Activated CD4-positive, alpha-beta T cell treated with anti-CD3 and anti-CD28 coated beads for 1 hour (primary cell): ENCODE measurements around the gene GNG3.
"Not testable (repeated sequence)": the region's sequence is repeated elsewhere in the genome, so short reads cannot be mapped to it uniquely, and the experiment has no call there.

ENCODE experiments used
- DNase-seq: peaks from one replicate; pipeline ENCODE4 v3.0.0-alpha.2; 2020

GNG3 gene

DNA sequence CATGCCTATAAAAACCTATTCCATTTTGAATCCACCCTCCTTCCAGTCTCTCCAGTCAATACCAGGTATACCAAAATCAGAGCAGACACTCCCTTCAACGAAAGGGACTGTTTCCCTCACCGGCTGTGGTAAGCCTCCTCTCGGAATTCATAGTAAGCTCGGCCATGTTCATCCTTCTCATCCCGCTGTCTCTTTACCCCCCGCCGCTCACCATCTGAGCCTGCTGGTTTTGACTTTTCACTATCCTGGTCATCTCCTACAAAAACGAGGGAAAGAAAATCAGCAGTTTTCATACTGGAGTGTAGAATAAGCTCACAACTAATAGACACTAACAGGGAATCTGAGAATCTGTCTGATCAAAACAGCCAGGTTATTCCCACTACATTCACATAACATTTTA lies 16.7 kb downstream of the GNG3 start:
- DNase-seq = no peak

DNA sequence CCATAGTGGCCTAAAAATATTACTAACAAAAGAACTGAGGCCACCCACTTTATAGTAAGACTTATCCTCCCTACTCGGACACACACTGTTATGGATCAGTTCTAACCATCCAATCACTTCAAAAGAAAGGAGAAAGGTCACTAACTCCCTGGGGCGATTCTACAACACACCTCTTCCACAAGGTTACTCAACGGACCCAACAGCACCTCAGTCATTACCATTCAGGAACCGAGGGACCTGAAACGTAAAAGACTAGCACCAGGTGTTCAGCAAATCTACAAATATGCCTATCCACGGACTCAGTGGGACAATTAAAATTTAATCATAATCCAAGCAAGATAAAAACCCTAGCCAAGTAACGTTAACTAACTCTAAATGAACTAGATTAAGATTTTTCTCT lies 18.2 kb downstream of the GNG3 start:
- no peak for DNase-seq

DNA sequence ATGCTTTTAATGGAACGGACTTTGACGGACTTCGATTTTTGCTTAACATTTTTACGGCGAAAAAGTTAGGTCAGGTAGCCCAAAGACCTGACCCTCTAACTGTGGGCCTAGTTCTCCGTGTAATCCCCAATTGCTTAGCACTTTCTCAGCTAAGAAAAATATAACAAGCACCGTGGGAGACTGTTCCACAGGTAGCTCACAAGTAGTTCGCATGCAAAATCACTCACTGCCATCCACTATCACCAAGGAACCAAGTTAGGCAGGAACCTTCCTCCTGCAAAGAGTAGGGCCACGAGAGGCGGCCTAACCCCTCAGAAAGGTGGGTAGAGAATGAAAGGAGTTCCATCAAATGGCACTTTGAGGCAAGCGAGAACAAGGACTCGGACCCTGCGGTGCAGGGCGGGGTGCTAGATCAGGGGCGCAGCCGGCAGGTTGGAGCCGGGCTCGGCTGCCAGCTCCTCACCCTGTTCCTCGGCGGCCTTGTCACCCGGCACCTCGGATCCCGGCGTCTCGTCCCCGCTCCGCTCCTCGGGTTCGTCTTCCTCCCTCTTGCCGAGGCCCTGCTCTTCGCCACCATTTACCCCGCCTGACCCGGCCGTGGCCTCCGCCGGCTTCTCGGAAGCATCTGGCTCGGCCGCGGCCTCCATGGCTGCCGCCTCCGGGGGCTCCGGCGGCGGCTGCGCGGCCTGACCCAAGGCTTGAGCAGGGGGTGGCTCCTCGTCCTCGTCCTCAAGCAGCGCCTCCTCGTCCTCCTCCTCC lies 18.9 kb downstream of the GNG3 start:
- peak; percentile 19 for DNase-seq

DNA sequence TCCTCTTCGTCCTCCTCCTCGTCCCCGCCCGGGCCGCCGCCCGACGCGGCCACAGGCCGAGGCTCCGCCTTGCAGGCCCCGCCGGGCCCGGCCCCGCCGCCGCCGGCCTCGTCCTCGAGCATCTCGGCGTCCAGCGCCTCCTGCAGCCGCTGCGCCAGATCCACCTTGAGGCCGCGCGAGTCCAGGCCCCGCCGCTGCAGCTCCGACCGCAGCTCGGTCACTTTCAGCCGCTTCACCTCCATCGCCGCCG lies 19.4 kb downstream of the GNG3 start:
- no peak for DNase-seq

DNA sequence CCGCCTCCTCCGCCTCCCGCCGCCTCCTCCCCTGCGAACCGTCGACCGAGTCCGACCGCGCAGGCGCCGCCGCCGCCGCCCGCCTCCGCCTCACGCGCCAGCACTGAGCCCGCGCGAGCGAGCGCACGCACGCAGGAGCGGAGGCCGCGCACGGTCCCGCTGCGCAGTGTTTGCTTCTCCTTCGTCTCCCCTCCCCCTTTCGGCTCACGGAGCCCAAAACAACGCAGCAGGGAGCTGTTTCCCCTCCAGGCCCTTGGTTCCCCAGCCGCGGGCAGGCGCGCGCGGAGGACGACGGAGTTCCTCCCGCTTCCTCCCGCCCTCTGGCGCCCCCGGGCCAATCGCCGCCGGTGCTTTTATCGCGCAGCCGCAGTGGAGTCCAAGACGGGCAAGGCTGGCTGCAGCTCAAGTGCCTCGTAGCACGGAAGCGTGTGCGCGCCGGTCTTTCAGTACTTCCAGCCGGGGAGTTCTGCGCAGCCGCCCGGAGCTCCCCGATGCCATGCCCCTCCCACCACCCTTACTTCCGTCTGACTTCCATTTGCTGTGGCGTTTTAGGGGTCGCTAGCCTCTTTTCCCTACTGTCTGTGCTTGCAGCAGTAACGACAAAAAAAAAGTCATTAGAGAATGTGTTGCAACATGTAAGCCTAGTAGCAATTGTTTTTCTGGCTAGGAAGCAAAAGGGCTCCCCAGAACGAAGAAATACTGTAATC lies 19.8 kb downstream of the GNG3 start, which contains the start of gene HNRNPUL2:
Gene HNRNPUL2 (minus strand): TSS at position 293 of the 707 bp plus-strand sequence. CDS start 301 bp downstream, outside the sequence.
- DNase-seq = peak; percentile 98

DNA sequence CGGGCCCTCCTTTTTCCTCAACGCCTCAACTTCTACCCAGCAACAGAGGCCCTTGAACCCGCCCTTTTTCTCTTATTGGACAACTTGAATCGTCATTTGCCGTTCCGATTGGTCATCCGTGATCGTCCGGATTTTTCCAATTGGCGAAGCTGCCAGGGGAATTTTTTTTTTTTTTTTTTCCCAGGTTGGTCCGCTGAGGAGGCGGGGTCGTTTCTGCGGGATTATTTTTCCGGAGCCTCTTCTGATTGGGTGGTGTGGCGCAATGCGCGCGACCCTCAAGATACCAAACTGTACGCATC lies 20.3 kb downstream of the GNG3 start:
- peak; percentile 68 for DNase-seq

DNA sequence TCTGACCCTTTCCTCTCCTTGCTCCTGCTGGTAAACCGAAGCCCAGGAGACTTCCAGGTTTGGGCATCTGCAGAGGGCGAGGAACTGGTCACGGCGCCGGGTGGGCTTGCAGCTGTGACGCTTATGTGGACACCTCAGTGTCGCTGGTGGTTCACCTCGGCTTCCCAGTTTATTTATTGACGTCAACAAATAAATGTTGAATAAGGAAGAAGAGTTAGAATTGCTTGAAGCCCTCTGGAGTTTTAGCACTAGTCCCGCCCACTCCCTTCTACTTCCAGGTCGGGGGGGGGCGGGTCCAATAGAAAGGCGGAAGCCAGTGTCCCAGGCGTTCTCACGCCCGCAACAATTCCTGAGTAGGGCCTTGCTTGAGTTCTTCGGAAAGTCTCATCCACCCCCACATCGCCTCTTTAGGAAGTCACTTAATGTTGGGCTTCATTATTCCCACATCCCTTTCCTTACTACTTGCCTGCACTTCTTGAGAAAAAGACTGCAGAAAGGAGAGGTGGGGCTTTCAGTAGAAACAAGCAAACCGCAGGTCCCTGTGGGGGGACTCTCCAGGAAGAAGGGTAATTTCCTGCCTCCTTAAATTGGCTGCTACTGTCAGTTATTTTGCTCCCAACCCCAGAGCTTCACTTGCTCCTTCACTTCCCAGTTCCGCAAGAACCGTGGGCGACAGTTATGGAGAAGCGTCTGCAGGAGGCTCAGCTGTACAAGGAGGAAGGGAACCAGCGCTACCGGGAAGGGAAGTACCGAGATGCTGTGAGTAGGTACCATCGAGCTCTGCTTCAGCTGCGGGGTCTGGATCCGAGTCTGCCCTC lies 20.9 kb downstream of the GNG3 start, which contains the start of gene TTC9C:
Gene TTC9C (plus strand): TSS at position 316 of the 818 bp plus-strand sequence. CDS start 363 bp downstream, at position 679.
- DNase-seq = peak; percentile 70

DNA sequence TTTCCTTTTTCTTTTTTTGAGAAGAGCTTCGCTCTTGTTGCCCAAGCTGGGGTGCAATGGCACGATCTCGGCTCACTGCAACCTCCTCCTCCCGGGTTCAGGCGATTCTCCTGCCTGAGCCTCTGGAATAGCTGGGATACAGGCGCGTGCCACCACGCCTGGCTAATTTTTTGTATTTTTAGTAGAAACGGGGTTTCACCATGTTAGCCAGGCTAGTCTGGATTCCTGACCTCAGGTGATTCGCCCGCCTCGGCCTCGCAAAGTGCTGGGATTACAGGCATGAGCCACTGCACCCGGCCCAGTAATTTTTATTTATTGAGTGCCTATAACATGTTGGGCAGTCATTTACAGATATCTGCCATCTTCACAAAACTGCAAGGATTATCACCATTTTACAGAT lies 22.6 kb downstream of the GNG3 start:
- not testable (repeated sequence) for DNase-seq

DNA sequence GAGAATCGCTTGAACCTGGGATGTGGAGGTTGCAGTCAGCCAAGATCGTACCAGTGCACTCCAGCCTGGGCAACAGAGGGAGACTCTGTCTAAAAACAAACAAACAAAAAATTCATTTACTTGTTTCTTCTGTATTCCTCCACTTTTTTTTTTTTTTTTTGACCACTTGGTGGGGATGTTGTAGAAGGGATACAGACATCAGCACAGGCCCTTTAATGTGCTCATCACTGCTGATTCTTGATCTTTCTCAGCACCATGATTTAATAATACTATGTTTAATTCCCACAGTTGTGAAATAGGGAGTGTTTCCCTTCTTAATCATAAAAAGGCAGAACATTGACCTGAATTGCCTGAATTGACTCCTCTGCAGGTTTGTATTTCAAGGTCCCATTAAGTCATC lies 25.4 kb downstream of the GNG3 start:
- DNase-seq = no peak

DNA sequence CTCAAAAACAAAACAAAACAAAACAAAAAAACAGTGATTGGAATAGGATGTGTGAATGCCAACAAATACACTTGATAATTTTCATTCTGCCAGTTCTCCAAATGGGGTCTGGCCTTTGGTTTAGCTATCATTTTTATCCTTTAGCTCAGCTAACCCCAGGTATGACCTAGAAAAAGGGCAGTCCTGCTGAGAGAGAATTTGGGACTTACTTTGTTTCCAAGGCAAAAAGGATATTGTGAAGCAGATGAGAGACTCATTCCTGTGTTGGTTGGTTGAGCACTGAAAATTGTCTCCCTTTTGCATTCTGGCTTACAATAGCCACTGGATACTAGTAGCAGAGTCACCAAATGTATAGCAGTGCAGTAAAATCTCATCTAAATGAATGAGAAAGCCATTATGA lies 29.7 kb downstream of the GNG3 start:
- no peak for DNase-seq

DNA sequence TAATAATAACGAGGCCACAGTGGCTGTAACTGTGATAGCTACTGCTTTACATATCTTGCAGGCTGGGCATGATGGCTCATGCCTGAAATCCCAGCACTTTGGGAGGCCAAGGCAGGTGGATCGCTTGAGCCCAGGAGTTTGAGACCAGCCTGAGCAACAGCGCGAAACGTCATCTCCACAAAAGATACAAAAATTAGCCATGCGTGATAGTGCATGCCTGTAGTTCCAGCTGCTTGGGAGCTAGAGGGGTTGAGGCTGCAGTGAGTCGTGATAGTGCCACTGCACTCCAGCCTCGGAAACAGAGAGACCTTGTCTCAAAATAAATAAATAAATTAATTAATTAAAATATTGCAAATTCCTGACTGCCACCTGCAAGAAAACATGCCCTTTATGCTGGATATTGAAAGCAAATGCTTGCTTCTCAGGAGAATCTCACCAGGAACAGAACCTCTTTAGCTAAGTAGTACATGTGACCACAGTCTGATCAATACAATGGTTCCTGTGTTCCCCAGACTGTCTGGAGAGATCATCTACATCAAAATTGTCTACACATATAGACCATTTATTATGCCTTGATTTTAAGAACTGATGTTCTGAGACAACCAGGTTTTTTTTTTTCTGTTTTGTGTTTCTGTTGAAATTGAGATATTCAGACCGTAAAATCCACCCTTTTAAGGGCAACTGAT lies 40.1 kb downstream of the GNG3 start:
- no peak for DNase-seq

DNA sequence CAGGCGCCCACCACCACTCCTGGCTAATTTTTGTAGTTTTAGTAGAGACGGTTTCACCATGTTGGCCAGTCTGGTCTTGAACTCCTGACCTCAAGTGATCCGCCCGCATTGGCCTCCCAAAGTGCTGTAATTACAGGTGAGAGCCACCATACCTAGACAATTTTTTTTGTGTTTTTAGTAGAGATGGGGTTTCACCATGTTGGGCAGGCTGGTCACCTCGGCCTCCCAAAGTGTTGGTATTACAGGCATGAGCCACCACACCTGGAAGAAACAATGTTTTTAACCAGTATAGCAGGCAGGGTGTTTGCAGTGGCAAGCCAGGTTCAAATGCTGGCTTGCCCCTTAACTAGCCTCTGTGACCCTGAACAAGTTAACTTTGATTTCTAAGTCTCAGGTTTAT lies 42.5 kb downstream of the GNG3 start:
- DNase-seq = not testable (repeated sequence)

DNA sequence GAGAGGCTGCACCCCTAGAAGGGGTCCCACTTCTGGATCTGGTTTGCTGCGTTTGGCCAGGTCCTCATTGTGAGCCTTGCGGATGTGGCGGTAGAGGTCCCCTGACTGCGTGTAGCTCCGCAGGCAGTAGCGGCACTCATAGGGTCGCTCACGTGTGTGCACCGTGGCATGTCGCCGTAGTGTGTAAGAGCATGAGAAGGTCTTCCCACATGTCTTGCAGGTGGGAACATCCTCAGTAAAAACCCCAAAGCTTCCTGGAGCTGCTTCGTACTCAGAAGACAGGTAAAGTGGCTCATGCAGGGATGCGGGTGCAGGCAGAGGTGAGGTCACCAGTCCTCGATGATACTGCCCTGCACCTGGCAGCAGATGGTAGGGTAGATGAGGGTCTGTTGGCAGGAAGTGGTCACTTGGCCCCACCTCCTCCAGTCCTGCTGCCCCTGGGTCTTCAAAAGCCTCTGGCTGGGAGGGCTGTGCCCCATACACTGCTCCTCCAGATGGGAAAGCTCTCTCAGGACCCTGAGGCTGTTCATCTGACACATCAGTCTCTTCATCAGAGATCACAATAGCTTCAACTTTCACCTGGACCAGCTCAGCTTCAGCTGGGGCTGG lies 44.8 kb downstream of the GNG3 start:
- DNase-seq = no peak

DNA sequence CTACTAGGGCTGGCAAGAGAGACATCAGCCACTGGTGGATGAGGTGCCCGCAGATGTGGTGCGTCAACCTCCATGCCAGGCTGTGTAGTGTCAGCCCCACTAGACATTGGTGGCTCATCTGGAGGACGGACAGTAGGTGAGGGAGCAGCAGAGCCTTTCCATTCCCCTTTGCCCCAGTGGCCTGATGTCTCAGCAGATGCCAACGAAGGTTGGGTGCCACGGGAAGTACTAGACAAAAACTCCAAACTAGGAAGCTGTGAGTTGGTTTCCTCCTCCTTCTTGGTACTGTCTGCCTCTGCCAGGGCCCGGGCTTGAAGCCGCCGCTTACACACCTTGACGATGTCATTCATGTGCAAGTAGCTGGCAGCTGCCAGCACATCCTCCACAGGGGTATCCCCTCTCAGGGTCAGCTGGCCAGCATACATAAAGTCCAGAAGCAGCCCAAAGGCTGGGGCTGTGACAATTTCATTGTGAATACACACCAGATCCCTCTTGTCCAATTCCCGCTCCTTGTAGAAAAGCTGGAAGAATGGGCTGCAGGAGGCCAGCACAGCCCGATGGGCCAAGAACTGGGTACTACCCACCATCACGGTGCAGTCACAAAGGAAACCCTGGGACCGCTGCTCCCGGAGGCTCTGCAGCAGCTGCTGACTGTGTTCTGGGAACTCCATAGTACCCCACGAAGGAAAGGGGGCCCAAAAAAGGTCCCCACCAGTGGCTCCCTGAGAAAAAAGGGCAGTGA lies 45.7 kb downstream of the GNG3 start:
- DNase-seq = no peak

DNA sequence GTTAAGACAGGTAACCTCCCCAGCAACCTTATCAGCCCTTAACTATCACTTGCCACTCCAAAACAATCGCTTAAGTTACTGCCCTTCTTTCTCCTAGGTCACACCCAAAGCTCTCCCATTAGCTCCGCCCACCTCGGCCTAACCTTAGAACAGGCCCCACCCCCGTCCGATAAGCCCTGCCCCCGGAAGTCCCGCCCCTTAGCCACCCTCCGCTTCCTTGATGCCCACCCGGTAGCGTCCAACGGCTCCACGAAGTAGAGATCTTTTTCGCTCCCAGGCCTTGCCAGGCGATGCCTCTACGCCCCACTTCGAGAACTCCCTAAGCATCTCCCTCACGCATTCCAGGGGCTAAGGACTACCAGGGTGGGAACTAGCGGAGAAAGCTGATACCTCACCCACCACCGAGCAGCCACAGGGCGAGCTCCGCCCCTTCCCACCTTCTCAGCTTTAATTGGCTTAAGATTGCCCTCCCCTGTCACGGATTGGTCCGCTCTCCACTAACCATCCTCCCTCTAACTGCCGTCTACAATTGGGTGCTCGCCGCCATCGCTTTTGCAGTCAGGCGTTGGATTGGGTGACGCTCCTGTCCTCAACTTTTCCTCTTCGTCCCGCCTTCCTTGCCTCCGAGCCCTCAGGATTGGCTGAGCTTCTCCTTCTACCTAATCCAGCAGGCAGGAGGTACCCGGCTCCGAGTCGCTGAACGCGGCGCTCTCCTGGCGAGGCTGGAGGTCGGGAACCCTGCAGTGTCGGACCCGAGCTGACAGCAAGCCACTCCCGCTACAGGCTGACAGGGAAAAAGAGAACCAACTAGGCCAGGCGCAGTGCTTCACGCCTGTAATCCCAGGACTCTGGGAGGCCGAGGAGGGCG lies 46.5 kb downstream of the GNG3 start, which contains the start of gene ZBTB3:
Gene ZBTB3 (minus strand): TSS at position 425 of the 868 bp plus-strand sequence. CDS start 496 bp downstream, outside the sequence.
- DNase-seq = peak; percentile 91

DNA sequence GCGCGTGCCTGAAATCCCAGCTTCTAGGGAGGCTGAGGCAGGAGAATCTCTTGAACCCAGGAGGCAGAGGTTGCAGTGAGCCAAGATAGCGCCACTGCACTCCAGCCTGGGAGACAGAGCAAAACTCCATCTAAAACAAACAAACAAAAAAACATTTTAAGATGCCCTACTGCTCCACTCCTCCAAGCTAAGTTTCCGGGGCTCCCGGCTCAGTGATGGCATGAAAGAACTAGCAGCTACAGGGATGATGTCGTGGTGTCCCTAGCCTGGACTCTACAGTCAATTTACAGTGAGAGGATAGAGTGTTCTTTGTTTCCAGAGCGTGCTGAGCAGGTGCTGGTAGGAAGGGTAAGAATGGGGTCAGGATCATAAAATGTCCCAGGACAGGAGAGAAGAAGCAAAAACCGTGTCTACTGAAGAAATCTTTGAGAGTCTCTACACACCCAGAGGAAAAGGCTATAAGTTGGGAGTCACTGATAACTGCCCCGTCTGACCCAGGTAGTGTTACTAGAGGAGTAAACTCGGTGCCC lies 47.7 kb downstream of the GNG3 start:
- DNase-seq = no peak

DNA sequence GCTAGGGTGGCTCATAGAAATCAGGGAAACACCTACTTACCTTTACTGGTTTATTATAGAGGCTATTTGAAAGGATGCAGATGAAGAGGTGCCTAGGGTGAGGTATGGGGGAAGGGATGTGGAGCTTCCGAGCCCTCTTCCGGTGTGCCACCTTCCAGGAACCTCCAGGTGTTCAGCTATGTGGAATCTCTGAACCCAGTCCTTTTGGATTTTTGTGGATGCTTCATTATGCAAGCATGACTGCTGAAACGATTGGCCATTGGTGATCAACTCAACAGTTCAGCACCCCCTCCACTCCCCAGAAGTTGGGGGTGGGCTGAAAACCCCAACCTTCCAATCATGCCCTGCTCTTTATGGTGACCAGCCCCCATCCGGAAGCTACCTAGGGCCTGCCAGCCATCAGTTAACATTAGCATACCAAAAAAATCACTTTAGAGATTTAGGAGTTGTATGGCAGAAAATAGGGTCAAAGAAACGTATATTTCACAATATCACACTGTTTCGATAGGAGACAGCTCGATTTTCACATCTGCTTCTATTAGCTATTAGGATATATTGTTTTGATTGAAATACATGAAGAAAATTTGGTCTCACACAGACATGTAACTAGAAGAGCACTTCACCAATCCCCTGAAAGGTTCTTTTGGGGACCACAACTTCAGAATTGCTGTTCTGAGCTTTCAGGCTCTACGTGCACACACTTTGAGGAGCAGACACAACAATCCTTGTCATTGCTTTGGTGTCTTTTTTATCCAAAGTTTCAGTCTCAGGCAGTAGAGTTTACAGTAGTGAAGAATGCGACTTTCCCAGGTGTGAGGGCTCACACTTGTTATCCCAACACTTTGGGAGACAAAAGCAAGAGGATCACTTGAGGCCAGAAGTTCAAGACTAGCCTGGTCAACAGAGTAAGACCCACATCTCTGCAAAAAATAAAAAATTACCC lies 50.6 kb downstream of the GNG3 start:
- DNase-seq = no peak
